Raji (cell line): Measurements from ENCODE around the gene FGF11.

Experiments used
- POLR2A ChIP-seq: IDR thresholded peaks from 2 replicates; pipeline ENCODE4 v1.6.1; 2011; ENCODE audit warnings: low read depth, low read length, control low read depth; ENCODE audit not compliant: insufficient read depth

Gene FGF11

DNA sequence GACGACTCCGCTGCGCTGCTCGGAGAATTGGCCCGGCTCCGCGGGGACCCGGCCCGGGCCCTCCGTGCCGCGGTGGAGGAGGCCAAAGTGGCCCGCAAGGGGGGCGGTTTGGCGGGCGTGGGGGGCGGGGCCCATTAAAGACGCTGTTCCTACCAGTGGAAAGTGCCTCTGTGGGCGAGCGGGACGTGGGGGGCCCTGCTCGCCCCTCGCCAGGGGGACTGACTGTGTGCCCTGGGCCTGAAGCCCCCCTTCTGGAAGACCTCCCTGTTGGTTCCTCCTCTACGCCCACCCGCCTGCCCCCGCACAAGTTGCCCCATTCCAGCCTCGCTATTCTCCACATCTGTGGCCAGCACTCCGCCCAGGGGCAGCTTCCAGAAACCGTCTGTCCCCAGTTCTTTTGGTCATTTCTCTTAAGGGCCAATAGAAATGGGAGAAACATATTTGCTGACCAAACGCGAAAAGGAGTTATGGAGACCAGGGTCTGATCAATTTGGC, 1.9 kb upstream of the FGF11 start:
- TF ChIP-seq POLR2A, result no peak

DNA sequence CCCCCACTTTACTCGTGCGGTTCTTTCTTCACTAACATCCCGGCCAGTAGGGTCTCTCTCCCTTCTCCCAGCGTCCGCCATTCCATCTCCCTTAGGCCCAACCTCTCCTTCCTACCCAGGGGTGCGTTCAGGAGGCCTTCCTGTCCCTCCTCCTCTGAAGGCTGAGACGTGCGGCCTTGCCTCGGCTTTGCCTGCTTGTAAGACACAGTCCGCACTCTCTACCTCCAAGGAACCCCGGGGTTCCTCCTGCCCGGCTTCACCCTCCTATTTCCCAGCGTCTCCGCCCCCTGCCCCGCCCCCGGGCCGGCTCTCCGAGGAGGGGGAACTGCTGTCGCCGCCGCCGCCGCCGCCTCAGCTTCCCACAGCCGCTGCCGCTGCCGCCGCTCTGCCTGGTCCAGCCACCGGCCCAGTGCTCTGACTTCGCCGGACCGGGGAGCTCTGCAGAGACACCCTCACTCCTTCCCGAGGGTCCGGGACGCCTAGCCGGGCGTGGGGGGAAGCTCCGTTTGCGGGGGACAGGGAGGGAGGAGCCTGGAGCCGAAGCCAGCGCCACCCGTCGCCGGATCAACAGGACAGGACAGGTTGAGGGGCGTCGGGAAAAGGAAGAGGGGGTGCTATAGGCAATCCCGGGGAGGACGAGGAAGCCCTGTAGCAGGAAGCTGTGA, 1.2 kb upstream of the FGF11 start:
- TF ChIP-seq POLR2A, result no peak

DNA sequence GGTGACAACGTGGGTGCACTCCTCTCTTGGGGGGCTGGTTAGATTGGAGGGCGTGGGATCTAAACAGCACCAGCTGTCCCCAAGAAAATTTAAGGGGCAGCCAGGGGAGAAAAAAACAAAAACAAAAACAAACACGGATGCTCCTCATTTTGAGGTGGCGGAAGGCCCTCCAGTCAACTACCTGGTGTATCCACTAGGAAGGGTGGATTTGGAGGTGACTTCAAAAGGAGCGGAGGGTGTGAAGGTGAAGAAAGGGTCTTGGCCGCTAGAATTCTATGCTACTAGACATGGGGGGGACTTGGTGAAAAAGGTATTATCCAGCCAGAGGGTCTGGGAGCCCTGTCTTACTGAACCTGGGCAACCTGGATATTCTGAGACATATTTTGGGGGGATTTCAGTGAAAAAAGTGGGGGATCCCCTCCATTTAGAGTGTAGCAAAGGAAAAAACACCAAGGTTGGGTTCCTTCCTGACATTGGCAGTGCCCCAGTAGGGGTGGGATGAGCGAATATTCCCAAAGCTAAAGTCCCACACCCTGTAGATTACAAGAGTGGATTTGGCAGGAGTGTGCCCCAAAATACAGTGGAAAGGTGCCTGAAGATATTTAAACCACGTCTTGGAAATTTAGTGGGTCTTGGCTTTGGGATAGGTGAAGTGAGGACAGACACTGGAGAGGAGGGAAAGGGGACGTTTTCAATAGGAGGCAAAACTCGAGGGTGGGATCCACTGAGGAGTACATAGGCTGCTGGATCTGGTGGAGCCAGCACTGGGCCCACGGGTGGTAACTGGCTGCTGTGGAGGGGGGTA, 454 bp upstream of the FGF11 start:
- no peak for TF ChIP-seq POLR2A

DNA sequence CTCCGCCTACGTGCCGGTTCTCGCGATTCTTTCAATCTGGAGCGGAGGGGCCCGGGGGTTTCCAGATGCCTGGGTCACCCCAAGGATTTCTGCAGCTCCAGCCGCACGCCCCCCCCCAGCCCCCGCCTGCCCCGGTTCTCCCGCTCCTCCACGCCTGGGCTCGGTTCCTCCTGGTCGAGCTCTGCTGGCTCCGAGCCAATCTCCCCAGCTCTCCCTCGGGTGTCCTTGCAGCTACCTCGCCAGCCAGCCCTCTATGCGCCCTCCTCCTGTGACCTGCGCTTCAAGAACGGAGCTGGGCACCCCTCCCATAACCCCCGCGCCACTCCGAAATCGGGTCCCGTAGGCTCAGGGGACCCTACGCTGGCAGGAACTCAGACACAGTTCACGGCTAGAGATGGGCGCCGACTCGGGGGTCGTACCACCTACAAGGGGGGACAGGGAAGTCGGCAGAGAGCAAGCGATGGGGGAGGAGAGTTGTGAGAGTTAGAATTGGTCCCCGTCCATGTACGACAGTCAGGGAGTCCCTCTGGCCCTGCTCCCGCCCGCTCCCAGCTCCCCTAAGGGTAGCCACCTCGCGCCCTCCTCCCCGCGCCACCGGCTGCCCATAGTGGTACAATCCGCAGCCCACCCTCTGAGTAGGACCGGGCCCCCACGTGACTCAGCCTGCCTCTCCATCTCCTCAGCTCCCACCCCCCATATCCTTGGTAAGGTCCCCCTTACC, 961 bp downstream of the FGF11 start:
- peak; percentile 28; the same call in 1 of the 2 replicates for TF ChIP-seq POLR2A

DNA sequence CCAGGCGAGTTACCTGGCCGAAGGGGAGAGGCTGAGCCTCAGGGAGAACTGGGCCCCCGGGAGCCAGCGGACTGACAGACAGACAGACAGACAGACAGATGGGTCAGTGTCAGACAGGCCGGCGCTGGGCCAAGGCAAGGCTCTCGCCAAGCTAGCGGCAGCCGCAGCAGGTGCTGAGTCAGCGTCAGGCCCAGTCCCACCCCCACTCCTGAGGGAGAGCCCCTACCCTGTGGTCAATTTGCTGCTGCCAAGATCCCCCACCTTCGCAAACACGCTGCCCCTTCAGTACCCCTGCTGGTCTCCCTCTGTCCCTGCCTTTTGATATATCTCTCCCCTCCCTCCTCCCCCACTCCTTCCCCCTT, 1.5 kb downstream of the FGF11 start:
- TF ChIP-seq POLR2A, result peak; percentile 23; the same call in 1 of the 2 replicates

DNA sequence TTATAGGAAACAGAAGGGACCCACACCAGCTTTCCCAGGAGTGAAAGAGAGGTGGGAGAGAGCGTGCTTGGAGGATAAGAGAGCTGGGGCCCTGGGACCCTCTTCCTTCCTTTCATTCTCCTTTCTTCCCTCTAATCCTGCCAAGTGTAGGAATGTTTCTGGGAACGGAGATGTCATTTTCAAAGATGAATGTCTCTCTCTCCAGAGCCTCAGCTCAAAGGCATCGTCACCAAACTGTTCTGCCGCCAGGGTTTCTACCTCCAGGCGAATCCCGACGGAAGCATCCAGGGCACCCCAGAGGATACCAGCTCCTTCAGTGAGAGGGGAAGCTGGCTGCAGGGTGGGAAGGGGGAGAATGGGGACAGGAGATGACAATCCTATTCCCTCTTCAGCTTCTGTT, 2.0 kb downstream of the FGF11 start:
- no peak for TF ChIP-seq POLR2A

DNA sequence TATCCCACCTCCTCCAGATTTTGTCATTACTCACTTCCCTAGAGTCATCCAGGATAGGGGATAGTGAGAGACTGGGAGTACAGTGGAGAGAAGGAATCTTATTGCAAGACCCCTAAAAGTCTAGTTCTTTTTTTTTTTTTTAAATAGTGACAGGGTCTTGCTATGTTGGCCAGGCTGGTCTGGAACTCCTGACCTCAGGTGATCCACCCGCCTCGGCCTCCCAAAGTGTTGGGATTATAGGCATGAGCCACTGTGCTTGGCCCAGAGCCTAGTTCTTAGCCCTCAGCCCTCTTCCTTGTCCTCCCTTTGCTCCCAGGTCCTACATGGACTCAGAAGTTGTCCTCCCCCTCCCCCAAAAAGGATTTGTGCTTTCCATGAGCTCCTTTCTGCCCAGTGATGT, 2.8 kb downstream of the FGF11 start:
- no peak for TF ChIP-seq POLR2A

DNA sequence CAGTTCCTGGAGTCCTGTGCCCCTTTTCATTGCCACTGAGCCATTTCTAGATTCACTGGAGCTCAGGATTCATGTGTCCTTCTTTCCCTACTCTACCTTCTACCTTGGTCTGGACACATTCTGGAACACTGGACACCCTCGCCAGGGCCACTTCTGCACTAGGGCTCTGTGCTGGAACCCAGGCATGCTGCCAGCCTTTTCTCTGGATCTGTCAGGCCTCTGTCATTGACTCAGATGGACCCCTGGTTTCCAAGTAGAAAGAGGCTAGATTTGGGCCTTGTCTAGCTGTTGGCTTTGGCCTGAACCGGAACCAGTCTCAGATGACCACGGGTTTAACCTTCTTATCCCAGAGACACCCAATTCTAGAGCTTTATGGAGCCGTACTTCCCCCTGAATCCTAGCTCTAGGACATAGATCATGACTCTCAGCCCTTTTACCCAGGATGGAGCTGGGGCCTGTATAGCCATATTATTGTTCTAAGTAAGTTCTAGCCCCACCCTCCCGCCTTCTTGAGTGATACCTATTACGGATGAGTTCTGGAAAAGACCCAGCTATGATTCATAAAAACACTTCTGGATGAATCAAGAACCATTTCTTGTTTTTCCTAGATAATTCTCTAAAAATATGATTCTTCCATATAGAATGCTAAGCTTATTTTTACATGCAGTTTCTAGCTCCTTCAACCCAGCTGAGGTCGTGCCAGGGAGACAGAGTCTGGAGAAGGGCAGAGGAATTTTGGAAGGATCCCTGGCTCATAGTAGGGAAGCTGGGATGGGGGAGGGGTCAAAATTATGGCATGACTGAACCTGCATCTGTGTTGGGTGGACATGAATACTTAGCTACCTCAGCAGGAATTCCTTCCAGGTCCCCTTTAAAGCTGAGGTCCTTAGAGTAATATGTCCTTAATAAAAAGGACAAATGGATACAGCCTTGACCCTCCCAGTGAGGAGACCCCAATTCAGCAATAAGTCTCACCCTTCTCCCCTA, 4.5 kb downstream of the FGF11 start:
- no peak for TF ChIP-seq POLR2A

DNA sequence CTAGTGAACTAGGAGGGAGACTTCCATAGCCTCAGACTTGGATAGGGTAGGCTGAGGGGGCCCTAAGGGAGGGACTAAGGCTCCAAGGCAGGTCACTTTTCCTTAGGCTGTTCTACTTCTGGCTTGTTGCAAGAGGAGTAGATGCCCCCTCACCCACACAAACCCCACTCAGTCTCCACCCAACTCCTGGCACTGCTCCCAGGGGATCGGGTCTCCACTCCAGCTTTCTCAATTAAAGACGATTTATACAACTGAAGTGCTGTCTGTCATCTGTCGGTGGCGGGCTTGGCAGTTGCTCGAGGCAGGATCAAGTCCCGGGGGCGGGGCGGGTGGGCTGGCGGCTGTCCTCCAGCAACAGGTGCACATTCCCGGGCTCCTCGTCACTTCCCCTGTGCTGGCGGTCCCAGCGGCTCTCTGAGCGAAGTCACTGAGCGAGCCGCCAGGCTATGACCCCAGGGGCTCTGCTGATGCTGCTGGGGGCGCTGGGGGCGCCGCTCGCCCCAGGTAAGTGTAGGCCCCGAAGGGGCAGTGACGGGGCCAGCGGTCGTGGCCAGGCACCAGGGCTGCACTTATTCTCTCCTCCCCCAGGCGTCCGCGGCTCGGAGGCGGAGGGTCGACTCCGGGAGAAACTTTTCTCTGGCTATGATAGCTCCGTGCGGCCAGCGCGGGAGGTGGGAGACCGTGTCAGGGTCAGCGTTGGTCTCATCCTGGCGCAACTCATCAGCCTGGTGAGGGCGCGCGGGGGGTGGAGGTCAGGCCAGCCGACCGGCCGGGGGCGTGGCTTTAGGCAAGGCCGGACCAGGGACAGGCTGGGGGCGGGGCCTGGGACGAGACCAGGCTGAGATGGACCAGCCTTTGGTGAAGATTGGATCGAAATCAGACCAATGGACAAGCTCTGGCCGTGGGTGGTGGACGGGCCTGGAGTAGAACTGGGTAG, 5.6 kb downstream of the FGF11 start, which contains the start of gene CHRNB1:
Gene CHRNB1, plus strand, starts transcription at position 380 of the 937 bp plus-strand sequence. Its CDS starts 67 bp downstream, at position 447.
- TF ChIP-seq POLR2A, result no peak

DNA sequence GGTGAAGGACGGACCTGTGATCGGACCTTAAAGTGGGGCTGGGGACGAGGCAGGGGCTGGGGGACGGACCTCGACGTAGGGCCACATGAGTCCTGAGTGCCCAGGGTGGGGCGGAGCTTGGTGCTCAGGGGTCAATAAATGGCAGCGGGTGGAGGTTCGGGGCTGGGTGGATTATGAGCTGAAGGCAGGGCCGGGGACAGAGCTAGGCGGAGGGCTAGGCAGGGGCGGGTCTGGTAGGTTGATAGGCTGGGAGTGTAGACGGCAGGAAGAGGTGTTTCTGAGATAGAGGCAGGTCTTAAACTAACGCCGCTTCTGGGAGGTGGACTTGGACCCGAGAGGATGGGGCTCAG, 6.3 kb downstream of the FGF11 start:
- TF ChIP-seq POLR2A, result no peak

DNA sequence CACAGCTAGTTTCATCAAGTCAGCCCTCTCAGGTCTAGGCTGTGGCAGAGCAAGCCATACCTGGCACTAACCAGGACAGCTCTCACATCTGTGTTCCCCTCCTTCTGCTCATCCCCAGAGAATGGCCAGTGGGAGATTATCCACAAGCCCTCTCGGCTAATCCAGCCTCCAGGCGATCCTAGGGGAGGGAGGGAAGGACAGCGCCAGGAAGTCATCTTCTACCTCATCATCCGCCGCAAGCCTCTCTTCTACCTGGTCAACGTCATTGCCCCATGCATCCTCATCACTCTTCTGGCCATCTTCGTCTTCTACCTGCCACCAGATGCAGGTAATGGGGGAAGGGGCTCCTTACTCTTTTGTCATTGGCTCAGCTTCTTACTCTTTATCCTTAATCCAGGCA, 9.1 kb downstream of the FGF11 start:
- TF ChIP-seq POLR2A, result no peak

DNA sequence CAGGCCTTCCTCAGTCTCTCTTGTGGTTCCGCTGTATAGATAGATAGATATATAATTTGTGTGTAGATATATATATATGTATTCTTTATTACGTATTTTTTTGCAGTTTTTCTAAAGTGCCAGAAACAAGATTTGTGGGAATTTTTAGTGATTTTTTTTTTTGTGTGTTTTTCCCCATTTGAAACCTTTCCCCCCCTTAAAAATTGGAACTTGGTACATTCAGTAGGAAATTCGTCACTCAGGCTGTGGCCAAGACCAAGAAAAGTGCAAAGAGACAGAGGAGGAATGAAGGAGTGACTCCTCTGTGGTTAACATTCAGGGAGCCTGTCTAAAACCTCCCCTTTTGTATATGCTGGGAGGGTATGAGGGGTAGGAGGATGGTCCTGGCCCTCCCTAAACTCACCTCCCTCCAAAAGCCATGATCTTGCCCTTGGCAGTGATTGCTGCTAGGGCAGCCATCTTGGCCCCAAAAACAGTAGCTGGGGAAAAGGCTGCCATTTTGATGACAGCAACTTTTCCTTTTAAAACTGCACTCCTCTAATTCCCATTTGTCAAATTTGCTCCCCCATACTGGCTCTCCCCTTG, 20.7 kb downstream of the FGF11 start:
- no peak for TF ChIP-seq POLR2A
